Transverse colon (tissue), 4 donors: ENCODE results near the gene KNDC1. TPM values are rescaled to one million over a fixed set of nuclear protein-coding genes. Genes with fewer than 3 reads are reported as not detected.

ENCODE experiments used
- DNase-seq: peaks from one replicate; pipeline ENCODE4 v3.0.0-alpha.2; 2019
- H3K27ac ChIP-seq, 4 donors: fragments of 200-600 bp; sonication (generic); 2 replicates each; pipeline ENCODE4 v1.5.1; 2016 to 2018; ENCODE audit warnings: inconsistent platforms in 4 of 4
- H3K27me3 ChIP-seq: fragments of 200-600 bp; sonication (generic); 2 replicates; pipeline ENCODE4 v1.5.1; 2017; ENCODE audit warnings: inconsistent platforms
- H3K36me3 ChIP-seq, 4 donors: fragments of 200-600 bp; sonication (generic); 2 replicates each; pipeline ENCODE4 v1.5.1; 2017 to 2019; ENCODE audit warnings: inconsistent platforms in 4 of 4
- H3K4me1 ChIP-seq, 4 donors: fragments of 200-600 bp; sonication (generic); 2 replicates each; pipeline ENCODE4 v1.5.1; 2017 to 2020; ENCODE audit warnings: inconsistent platforms in 4 of 4
- H3K4me3 ChIP-seq, 4 donors: fragments of 200-600 bp; sonication (generic); 1 replicate in 1 of 4; 2 replicates in 3 of 4; pipeline versions ENCODE4 v1.5.1 to v1.6.1; 2017 to 2019; ENCODE audit warnings: inconsistent platforms in 4 of 4
- H3K9me3 ChIP-seq, 2 donors: fragments of 200-600 bp; sonication (generic); 2 replicates each; pipeline ENCODE4 v1.5.1; 2017 to 2019; ENCODE audit warnings: inconsistent platforms in 2 of 2
- CTCF ChIP-seq, 5 experiments: fragments of 200-600 bp in 3 of 5; fragments of 450-650 bp in 2 of 5; sonication (generic) in 3 of 5; IDR thresholded peaks; 1 replicate in 2 of 5; 2 replicates in 3 of 5; pipeline ENCODE4 v1.5.1; 2016 to 2017; ENCODE audit warnings: antibody characterized with exemption in 5 of 5, inconsistent platforms in 3 of 5, mild to moderate bottlenecking in 2 of 5, moderate library complexity in 1 of 5
- EP300 ChIP-seq: sonication (generic); formaldehyde crosslinking; IDR thresholded peaks from one replicate; pipeline ENCODE4 v1.6.1; 2017; ENCODE audit warnings: antibody characterized with exemption, low read depth
- POLR2A ChIP-seq: fragments of 450-650 bp; IDR thresholded peaks from one replicate; pipeline ENCODE4 v1.6.1; 2016; ENCODE audit warnings: antibody characterized with exemption, mild to moderate bottlenecking, moderate library complexity
- POLR2AphosphoS5 ChIP-seq, 3 donors: sonication (generic); formaldehyde crosslinking; IDR thresholded peaks; one replicate each; pipeline ENCODE4 v1.6.1; 2016; ENCODE audit warnings: antibody characterized with exemption in 3 of 3
- WGBS, 2 donors: methylation state at CpG; one replicate each; pipeline ENCODE4 v1.1.5; 2018; ENCODE audit warnings: low coverage in 1 of 2; 5-methylcytosine and 5-hydroxymethylcytosine counted together
- in situ Hi-C, 4 donors: fragments of 200-750 bp; cut with MboI; loops; one replicate each; pipeline versions ENCODE4 v1.15.0 to v1.15.1; 2017; ENCODE audit warnings: low sequenced_read_pairs in 3 of 4, low pct_ligation_motif_present in 1 of 4, low pct_unique_long_range_greater_than_20kb in 1 of 4
- intact Hi-C: fragments of 100-400 bp; cut with DNase I; formaldehyde crosslinking; loops from one replicate; pipeline ENCODE4 v1.15.1; 2023; ENCODE audit warnings: low total_unique reads
- total RNA-seq, 4 donors: library from RNA; depleted of rRNA; stranded (reverse); fragments of >200 nt; gene quantifications; one replicate each; pipeline ENCODE4 v1.1.0, GENCODE V29; 2016

Gene KNDC1
- total RNA-seq, 4 donors from 2014 or later = 0.14 to 1.2 TPM; not detected in 2

GRCh38 chr10:133121479-133121878 is 38.5 kb upstream of the KNDC1 start:
- Histone ChIP-seq H3K4me1 (no peaks in the 10 kb centered on the region), H3K27me3 (peaks cover 25% of the 10 kb centered on the region), H3K4me3 (no peak overlapping the region), H3K9me3 (no peaks in the 10 kb centered on the region), H3K36me3 (no peaks in the 10 kb centered on the region), H3K27ac (no peak overlapping the region)
- DNase-seq = no peak
- intact Hi-C loops (no loop called here), in situ Hi-C loops (loop anchor here in 2 of 4 donors (25.0 kb wide), 1 partner anchor 184 kb away; the partner anchor contains the start of gene CFAP46 (in 2 of the 2))
- TF ChIP-seq EP300 = no peak
- WGBS, 2 donors = 90 to 95% methylated on average over 2 to 8 of the region's 8 CpGs

GRCh38 chr10:133122171-133122935 is 37.7 kb upstream of the KNDC1 start:
- 61 to 79% methylated on average over 4 to 33 of the region's 33 CpGs for WGBS, 2 donors
- intact Hi-C loops = no loop called here
- in situ Hi-C loops = loop anchor here in 2 of 4 donors (25.0 kb wide), 1 partner anchor 185 kb away; the partner anchor contains the start of gene CFAP46 (in 2 of the 2)
- Histone ChIP-seq H3K27me3 (peaks cover 25% of the 10 kb centered on the region), H3K36me3 (no peaks in the 10 kb centered on the region), H3K4me3 (no peak overlapping the region), H3K27ac (no peak overlapping the region), H3K4me1 (no peaks in the 10 kb centered on the region), H3K9me3 (no peaks in the 10 kb centered on the region)
- DNase-seq = no peak
- TF ChIP-seq POLR2AphosphoS5 (IDR thresholded peaks at IDR 0.05) = no peak
- no peak for TF ChIP-seq EP300
- no peak for TF ChIP-seq CTCF (IDR thresholded peaks at IDR 0.05)
- no peak for TF ChIP-seq POLR2A

GRCh38 chr10:133123050-133123745 is 36.8 kb upstream of the KNDC1 start:
- Histone ChIP-seq H3K4me1 (no peaks in the 10 kb centered on the region), H3K27ac (no peak overlapping the region), H3K9me3 (no peaks in the 10 kb centered on the region), H3K4me3 (no peak overlapping the region), H3K36me3 (no peaks in the 10 kb centered on the region), H3K27me3 (peaks cover 25% of the 10 kb centered on the region)
- in situ Hi-C loops (loop anchor here in 2 of 4 donors (25.0 kb wide), 1 partner anchor 186 kb away; the partner anchor contains the start of gene CFAP46 (in 2 of the 2)), intact Hi-C loops (no loop called here)
- WGBS, 2 donors = 74% methylated on average over 38 of the region's 39 CpGs; no CpG with 5 or more reads in 1 of the 2 donors
- no peak for TF ChIP-seq POLR2AphosphoS5 (IDR thresholded peaks at IDR 0.05)
- TF ChIP-seq POLR2A = no peak
- TF ChIP-seq CTCF (IDR thresholded peaks at IDR 0.05) = no peak
- no peak for TF ChIP-seq EP300
- no peak for DNase-seq

- 81 to 83% methylated on average over 10 to 22 of the region's 23 CpGs for WGBS, 2 donors
- no peak for TF ChIP-seq EP300
- no peak for TF ChIP-seq POLR2A
- TF ChIP-seq POLR2AphosphoS5 (IDR thresholded peaks at IDR 0.05) = no peak
- no peak for TF ChIP-seq CTCF (IDR thresholded peaks at IDR 0.05)
These were observed 36.2 kb upstream of the KNDC1 start for GRCh38 chr10:133123746-133124356.

More at GRCh38 chr10:133123746-133124356, 36.2 kb upstream of the KNDC1 start:
- no peak overlapping the region for H3K4me3 ChIP-seq
- H3K36me3 ChIP-seq = no peaks in the 10 kb centered on the region
- no peaks in the 10 kb centered on the region for H3K4me1 ChIP-seq
- intact Hi-C loops = no loop called here
- H3K27ac ChIP-seq = no peak overlapping the region
- peaks cover 25% of the 10 kb centered on the region for H3K27me3 ChIP-seq
- in situ Hi-C loops = loop anchor here in 2 of 4 donors (25.0 kb wide), 1 partner anchor 187 kb away; the partner anchor contains the start of gene CFAP46 (in 2 of the 2)
- DNase-seq = no peak
- no peaks in the 10 kb centered on the region for H3K9me3 ChIP-seq
